GM19035 (cell line): ENCODE data around the gene CADPS.

Experiments used
- ATAC-seq: cut with Tn5 transposase; IDR thresholded peaks from one replicate; pipeline ENCODE4 v1.9.1; 2021; ENCODE audit not compliant: unreplicated experiment

The CADPS gene

DNA sequence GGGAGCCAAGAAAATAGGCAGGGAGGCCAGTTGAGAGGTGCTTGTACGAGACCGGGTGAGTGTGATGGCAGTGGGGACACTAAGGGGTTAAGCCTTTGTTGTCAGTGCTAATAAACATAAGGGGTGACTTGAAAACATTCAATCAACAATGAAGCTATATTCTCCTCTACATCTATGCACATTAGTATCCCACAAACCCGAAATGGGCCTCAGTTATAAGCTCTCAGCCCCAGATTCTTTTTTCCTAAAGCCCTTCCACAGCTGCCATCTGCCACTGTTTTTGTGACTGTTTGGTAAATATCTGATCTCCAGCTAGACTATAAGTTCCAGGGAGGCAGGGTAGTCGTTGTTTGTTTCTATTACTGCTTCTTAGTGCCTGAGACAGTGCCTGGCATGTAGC, 118.2 kb downstream of the CADPS start:
- ATAC-seq, result no peak

DNA sequence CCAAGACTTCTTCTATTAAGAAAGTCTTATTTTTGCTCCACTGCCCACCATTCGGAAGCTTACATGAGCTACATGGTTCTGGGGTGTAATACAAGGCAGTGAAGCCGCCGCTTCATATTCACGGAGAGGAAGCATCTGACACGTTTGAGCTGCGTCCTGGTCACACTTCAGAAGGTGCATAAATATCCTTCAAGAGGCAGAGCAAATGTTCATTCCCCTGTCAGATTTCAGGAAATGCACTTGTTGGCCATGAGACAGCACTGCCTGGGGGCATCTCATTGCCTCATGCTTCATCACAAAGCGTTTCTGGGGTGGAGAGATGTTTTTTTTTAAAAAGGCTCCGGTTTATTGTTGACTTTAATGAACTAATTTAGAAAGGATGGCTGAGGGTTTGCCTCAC, 119.9 kb downstream of the CADPS start:
- ATAC-seq, result no peak

DNA sequence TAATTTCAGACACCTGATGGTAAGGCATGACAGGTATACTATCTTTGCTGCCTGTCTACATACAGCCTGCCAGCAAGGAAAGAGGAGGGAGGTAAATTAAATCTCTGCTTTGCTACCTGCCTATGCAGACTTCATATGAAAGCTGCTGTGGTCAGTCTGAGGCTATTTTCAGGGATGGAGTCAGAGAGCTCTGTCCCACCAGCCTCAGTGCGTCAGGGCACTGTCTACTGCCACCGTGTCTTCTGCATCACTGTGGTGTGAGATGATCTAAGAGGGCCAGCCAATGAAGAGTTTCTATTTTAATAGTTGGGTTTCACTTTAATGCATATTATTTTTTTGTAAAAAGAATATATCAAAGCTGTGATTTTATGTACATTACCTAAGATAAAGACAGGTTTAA, 125.6 kb downstream of the CADPS start:
- peak; percentile 58 for ATAC-seq

DNA sequence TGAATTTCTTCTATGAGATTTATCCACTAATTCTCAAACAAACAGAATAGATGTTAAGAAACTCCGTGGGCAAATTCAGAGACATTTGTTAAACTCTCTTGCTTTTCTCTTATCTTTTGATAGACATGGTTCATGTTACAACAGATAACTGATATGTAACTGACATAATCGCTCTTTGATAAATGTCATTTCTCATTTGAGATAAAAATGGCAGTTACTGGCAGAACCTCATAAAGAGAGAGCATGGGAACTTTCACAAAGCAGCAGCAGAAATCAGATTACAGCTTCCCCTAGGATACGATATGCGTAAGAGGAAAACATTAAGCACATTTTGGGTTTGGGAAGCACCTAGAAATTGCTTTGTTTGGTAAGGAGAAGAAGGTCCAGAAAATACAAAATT, 126.1 kb downstream of the CADPS start:
- no peak for ATAC-seq

DNA sequence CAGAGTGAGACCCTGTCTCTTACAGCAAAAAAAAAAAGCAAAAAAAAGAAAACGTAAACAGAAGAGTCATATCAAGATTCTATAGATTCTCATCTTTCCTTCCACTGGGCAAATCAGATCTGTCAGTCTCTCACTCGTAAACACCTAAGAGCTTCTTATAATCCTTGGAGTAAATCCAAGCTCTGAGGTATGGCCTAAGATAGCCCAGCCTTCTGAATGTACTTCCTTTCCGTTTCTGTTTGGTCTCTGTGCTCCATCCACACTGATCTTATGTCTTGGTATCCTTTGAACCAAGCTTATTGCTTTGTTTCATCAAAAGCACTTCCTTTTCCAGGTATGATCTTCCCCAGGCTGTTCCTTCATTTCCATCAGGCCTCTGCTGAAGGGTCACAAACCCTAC, 137.8 kb downstream of the CADPS start:
- no peak for ATAC-seq

DNA sequence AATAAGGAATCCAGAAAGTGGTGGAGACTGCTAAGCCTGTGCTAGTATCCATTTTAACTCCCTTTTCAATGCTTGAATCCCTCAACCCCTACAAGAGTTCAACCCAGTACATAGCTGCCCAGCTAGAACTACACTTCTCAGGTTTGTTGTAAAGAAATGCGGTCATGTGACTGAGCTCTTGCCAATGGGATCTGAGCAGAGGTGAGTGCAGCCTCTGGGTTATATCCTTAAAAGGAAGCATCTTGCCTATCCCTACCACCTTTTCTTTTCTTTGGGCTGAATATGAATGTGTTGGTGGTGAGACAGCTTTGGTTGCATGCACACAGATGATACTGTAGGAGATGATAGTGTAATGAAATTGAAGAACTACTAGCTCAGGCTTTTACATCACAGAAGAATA, 139.7 kb downstream of the CADPS start:
- ATAC-seq, result no peak

DNA sequence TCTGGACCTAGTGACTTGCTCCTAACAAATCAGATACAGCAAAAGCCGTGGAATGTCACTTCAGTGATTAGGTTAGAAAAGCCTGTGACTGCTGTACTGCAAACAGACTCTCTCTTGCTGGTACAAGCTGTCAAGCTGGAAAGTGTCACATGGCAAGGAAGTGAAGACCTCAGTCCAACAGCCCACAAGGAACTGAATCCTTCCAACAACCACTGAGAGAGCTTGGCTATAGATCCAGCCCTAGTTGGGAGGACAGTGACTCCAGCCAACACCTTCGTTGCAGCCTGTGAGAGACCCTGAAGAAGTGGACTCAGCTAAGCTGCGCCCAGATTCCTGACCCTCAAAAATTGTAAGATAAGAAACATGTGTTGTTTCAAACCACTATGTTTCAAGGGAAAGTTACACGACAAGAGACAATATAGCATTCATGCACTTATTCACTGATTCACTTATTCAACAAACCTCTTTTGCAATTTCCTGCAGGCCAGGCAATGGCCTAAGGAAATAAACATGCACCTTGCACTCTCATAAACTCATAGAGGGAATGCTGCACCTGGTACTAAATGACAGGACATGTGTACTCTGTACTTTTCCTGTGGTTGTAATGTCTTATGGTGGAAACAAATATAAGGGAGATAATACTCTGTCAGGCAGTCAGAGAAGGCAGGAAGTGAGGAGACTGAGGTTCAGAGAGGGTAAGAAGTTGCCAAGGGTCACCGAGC, 142.9 kb downstream of the CADPS start:
- no peak for ATAC-seq

DNA sequence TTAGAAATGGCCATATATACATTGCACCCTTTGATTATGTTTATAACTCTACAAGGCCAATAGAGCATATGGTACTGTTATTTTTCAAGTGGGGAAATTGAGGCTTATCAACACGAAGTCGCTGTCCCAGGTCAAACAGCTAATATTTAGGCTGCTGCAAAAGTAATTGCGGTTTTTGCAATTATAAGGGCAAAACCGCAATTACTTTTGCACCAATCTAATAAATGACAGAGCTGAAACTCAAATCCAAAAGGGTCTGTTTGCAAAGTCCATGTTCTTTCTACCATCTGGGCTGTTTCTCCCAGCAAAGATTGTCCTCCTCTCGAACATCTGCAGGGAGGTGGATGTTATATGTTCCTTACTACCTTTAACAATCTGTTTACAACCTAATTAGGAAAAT, 147.2 kb downstream of the CADPS start:
- no peak for ATAC-seq

DNA sequence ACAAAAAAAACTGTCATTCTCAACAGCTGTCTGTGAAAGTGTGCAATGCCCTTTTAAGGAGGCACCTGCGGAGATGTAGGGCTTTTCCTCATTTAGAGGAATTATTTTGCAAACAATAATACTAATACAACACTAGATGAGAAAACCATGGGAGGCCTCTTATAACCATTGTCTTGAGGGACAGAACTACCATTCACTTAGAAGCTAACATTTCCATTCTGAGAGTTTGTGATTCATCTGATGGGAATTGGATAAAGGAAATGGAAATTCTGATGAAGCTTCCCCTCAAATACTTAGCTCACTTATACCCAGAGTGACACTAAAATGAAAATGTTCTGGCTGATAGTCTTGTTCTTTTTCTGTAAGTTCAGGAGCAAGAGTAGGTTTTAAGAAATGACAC, 147.7 kb downstream of the CADPS start:
- ATAC-seq, result no peak

DNA sequence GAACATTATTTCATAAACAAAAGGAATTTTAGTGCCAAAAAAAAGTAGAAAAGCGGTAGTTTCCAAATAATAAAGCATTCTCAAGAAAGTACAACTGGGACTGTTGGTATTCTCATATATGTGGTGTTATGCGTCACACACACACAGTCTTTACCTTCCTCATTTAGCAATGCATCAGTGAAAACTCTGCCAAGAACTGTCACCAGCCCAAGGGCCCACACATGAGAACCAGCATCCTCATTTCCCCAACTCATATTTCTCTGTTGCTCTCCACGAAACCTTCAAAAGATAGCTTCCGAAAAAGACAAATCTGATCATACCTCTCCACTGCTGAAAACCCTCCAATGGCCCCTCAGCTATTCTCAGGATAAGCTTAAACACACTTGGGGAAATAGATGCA, 150.7 kb downstream of the CADPS start:
- no peak for ATAC-seq

DNA sequence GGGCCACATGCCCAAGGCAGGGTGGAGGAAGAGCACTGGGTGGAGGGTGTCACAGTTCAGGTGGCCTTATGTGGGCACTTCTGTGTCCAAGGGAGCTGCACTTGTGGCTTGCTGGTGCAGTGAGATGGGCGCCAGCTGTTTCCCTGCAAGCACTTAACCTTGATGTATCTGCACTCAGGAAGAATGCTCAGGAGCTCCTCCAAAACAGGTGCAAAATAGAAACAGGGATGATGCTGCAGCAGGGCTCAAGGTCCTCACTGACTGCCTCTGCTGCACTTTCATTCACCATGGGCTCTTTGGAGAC, 151.3 kb downstream of the CADPS start:
- no peak for ATAC-seq

DNA sequence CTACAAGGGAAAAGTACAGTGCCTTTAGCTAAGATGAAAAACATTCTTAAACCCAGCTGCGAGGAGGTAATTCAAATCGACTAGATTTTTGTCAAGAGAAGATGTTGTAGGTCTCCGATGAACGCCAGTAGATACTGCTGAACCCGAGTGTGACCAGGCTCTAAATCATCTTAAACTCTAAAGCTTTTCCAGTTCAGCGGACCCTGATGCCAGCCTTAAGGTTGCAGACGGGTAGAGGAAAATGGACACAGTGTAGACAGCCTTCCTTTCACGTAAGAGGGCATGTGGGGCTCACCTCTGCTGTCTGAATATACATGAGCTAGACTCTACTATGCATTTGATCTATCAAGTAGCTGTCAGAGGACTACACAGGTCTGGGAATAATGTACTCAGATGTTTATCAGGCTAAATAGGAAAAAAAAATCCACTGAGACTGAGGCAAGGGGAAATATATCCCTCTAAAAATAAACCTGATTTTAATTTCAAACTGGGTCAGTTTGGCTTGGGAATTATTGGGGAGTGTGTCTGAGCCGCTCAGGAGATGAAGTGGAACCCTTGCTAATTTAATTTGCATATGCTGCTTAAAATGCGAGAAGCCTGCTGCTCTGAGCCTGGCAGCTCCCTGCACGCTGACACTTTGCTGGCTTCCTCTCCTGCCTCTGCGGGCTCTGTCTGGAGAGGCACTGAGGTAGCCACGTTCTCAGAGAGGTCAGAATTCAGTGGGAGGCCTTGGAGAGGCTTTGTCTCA, 151.9 kb downstream of the CADPS start:
- ATAC-seq, result no peak

DNA sequence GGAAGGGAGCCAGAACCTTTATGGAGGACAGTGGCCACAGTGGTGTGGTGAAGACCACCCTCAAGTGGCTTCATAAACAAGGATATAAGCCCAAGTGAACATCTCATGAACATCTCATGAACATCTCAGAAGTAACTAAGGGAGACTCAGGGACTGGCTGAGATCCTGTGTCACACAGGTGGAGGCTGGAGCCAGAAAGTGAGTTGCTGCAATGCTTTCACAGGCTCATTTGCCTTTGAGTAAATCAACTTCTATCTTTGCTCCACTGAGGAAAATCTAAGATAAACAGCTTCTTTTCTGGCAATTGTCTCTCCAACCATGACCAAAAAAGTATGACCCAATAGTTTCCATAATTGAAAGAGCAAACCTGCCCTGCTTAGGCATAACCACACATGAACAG, 152.9 kb downstream of the CADPS start:
- no peak for ATAC-seq

DNA sequence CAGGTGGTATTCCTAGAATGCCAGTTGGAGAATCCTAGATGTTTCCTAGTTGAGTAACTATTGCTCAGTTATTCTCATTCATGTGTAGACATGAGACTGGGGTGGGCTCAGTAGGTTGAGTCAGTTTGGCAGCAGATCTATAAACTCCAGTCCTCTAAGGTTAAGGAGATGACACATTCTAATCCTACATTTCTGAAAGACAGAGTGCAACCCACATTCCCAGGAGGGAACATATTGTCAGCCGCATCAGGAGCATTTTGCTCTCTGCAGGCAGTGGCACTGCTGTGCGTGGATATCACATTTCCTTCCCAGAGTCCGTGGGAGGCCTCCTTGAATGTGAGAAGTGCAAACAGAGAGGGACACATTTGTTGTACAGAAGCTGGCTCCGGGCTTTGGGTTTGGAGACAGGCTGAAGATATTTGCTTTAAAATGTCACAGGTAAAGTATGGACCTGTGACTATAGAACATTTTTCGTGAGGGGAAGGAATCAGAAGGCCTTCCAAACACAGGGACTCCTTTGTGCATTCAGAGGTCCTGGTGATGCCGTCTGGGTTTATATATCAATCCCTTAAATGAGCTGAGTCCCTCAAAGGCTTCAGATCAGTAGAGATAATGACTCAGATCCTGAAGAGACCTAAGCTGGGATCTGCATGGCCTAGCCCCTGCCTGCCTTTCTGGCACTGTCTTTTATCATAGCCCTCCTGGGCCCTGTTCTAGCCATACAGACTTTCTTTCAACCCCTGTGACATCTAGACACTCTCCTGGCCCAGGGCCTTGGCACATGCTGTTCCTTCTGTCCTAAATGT, 156.5 kb downstream of the CADPS start:
- no peak for ATAC-seq

DNA sequence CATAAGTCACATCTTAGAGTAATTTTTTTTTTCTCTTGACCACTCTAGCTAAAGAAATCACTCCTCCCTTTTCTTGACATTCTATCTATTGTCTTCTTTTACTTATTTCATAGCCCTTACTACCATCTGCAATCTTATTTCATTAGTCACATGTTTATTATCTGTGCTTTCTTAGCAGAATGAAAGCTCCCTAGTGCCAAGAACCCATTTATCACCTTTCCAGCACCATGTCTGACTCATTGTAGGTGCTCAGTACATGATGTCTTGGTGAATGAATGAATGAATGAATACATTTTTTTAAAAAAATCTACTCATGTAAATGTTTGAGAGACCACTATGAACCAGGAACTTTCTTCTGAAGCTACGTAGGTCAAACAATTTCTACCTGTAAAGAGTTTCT, 157.2 kb downstream of the CADPS start:
- no peak for ATAC-seq

DNA sequence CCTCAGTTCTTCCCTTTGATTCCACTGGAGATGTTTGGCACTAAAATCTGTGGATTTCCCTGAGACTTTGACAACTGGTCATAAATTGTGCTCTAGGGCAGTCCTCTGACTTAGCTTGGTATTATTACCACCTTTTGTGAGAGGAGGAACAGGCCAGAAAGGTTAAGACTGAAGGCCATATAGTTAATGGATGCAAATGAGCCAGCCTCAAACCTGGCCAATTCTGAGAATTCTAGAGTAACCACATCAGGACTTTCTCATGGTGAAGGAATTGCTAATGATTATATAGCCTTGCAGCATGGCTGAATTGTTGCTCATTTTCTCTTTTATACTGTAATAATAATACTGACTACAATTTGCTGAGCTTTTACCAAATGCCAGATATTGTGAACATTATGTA, 162.5 kb downstream of the CADPS start:
- no peak for ATAC-seq

DNA sequence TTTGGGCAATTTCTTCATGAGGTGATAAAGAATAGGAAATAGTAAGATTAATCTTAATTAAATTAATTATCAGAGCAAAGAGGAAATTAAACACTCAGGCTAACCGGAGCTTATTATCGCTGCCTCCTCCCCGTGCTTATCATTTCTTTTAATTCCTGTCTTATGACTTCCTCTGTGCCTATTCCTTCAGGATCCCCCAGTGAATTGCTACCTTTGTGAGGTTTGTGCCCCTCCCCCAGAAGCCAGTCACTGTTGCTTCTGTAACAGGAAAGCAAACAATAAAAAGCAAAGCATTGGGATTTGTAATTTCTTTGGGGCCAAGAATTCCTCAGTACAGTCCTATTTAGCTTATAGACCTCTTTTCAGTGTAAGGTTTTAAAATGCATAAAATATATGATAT, 164.5 kb downstream of the CADPS start:
- no peak for ATAC-seq

DNA sequence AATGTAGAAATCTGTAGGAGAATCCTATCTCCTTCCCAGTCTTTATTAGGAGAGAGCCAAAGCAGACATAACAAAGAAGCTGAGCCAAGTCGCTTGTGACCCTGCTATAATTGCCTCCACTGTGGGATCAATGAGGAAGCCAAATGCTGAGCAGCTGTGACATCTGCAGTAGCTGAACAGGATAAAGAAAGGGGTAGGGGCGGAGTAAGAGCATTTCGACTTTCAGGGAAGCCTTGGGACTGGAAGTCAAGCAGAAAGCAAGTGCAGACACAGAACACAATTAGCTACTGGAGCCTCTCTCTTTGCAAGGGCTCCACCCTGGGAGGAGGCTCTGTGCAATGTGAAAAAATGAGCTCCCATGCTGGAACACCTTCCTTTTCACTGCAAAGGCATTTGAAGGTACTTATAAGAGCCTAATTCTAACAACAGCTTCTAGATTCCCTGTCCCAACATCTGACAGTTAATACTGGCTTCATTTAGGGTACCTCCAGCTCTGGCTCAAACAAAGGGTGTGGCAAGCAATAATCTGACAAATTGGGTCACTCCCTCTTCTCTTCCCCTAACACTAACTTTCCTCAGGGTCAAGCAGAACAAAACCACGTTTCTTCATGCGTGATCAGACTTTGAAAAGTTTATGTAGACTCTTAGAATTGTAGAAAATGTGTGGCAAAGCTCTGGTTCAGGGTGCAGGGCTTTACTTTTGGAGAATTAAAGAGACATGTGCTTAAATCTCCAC, 166.4 kb downstream of the CADPS start:
- ATAC-seq, result no peak

DNA sequence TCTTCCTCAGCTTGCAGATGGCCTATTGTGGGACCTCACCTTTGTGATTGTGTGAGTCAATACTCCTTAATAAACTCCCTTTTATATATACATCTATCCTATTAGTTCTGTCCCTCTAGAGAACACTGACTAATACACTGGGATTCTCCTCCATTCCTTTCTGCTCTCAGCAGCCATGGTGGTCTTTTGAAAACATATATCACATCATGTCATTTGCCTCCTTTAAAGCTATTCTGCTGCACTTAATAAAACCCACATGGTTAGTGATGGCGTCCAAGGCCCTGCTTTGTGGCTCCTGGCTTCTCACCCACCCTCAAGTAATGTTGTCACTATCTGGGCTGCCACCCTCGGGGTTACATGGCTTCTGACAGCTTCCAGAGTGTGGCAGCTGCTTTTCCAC, 169.5 kb downstream of the CADPS start:
- ATAC-seq, result no peak

DNA sequence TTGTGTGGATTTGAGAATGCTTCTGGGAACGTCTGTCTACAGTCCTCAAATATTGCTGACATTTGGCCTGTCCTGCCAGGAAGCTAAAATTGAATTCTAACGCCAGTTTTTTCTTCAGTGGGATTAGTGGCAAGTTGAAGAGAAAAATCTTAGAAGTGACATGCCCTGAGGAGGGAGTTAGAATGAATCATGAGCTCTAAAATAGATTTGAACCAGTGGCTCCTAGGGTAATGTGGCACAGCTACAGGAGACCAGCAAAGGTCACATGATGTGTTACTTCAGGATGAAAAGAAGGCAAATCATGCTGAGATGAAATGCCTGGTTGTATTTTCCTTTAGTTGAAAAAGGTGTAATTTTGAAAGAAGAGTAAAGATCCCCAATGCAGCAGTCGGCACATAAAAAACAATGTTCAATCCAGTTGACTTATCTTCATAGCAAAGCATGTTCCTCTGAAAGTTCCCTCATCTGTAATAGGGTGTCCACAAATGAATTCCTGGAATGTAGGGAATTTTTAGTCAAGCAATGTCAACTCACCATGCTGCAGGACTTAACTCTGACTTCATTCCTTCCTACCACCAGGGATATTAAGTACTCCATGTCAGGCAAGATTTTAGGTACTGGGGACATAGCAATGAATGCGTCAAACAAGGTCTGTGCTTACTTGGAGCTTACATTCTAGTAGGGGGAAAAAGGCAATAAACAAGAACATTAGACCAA, 171.6 kb downstream of the CADPS start:
- ATAC-seq, result no peak

DNA sequence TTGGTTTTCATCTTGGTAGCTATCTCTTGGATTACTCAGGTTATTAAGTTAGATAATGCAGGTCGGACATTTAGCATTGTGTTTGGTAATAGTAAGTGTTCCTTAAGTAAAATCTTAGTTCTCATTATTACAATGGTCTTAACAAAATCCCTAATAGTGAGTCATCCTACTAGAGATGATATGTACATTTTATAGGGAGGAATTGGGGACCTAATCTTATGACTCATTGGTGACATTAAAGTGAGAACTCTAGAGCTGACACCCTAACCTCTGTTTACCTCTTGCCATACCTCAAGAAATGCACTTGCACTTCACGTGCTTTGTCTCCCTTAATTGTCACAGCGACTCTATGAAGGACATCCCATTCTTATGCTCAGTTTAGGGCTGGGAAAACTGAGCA, 174.9 kb downstream of the CADPS start:
- ATAC-seq, result no peak
